GM19023 (cell line): ENCODE measurements around the gene FTO.
"Not testable (repeated sequence)": the region's sequence is repeated elsewhere in the genome, so short reads cannot be mapped to it uniquely, and the experiment has no call there.

Experiments
- ATAC-seq: cut with Tn5 transposase; IDR thresholded peaks from one replicate; pipeline ENCODE4 v1.9.1; 2021; ENCODE audit warnings: mild to moderate bottlenecking, moderate library complexity; ENCODE audit not compliant: unreplicated experiment

Gene FTO

DNA sequence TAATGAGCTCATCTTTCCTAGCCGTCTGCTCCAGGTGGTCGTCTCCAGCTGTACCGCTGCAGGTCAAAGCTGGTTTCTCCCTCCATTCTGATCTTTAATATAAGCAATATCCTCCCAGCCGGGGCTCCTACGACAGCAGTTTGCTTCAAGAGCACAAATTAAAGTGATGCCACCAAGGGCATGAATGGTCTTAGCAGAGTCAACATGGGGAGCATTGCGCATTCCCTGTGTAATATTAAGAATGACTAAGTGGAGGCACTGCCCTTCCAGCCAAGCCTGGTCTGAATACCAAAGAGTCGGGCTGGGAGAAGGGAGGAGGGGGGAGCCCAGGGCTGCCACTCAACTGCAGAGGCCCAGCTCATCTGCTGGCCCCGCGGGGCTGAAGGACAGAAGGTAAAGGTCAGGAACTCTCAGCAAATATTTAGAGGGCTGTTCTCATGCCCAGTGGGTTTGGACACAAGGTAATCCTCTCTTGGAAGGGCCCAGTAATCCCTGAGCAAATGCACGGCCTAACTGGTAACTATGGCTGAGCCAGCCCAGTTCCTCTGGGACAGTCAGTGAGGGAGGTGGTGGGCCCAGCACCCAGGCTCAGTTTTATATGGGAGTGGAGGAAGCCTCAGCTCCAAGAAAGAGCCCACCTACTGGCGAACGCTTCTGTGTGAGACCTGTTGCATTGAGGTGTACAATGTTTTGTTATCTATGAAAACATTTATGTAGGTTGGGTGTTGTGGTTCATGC, 461.4 kb downstream of the FTO start:
- no peak for ATAC-seq

DNA sequence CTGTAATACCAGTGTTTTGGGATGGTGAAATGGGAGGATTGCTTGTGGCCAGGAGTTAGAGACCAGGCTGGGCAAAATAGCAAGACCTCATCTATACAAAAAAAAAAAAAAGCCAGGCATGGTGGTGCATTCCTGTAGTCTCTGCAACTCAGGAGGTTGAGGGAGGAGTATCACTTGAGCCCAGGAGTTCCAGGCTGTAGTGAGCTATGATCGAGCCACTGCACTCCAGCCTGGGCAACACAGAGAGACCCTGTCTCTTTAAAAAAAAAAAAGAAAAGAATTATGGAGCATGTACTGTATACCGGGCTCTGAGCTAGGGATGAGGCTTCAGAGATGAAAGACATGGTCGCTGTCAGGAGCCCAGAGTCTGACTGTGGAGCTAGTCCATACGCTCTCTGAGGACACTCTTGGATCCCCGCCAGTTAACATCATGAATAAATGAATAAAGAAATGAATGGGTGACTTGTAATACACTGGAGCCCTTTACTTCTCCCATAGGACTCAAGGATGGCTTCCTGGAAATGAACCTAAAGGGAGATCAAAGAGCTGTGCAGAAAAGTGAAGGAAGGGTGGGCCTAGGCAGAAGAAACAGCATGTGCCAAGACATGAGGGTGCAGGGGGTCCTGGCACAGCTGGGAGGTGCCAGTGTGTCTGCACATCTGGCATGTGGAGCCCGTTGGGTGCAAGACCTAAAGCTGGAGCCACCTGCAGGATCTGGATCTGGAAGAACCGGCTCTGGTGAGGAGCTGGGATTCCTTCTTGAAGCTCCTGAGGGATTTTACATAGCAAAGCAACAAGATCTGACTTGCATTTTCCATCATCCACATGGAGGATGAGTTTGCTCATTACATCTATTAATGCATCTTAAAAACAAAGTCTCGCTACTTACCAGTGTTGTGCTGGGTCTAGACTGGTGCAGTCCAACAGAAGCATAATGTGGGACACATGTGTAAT, 462.2 kb downstream of the FTO start:
- no peak for ATAC-seq

DNA sequence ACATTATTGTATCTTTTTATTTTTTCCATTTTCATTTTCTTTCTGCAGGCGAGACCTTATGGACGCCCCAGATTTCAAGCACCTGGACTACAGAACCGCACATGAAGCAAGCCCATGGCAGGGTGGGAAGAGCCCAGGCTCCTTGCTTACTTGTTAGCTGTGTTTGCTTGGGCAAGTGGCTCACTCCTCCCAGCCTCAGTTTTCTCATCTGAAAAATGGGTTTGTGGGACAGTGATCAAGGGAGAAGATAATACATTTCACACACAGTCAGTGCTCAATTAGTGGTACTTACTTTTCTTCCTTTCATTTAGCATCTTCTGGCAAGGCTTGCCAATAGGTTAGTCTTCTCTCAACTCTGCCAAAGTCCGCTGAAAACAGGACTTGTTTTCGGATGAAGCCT, 465.2 kb downstream of the FTO start:
- no peak for ATAC-seq

DNA sequence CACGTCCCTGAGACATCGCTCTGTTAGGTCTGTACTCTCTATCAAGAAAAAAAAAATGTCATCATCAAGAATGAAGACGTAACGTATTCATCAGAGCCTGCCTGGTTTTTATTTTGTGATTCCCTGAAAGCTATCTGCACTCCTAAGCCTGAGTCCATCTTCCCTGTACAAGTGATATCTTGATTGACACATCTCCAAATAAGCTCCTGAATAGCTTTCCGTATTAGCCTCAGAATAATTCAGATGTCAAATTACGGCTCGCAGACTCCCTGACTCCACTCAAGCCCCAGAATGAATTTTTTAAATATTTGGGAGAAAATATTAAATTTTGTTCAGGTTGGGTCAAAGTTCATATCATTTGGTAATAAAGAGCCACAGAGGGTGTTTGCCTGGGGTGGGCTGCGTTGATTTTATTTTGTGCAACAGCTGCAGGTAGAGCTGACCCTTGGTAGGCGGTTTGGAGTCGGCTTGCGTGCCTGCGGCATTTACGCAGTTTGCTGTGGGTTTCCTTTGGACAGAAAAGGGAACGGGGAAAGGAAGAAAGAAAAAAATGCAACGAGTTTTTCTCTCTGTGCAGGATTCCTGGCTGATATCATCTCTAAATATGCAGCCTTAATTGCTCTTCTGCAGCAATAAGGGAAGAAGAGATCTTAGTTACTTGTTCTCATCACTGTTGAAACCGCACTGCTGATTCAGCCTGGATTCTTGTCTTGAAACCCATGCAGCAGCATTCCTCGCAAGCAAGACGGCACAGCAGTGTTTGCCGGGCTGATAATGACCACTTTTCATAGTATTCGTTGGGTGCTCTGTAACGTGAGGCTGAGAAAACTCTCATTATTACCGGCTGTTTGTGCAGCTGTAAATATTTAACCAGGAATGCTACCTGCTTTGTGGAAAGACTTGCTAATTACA, 467.9 kb downstream of the FTO start:
- ATAC-seq, result no peak

DNA sequence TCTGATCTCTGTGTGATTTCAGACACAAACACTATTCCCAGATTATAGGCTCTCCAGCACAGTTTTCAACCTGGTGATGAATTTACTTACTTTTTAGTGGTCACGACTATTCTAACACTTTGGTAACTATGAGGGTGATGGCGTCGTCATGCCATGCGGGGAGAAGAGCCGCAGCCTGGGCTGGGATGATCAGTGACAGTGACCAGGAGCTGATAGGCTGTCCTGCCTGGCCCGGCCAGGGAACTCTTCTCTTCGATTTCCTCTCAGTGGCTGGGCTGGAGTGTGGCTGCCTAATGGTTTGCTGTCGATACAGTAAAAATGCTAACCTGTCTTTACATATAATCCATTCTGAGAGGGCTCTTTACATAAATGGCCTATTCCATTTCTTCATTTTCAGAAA, 469.5 kb downstream of the FTO start:
- no peak for ATAC-seq

DNA sequence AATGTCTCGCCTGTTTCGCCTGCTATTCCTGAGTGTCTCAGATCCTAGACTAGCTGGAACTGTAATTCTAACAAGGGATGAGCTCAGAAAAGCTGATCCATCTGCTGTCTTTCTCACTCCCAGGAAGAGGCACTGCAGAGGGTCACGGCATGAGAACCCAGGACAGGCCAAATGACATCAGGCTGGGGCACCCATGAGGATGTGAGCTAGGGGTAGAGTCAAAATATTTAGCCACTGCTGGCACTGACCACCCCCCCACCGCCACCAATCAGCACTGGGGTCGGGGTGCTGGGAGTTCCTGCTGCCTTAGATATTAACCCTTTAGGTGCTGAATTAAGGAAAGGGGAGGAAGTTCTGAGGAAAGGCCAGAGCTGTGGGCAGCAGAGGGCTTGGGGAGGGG, 470.2 kb downstream of the FTO start:
- no peak for ATAC-seq

DNA sequence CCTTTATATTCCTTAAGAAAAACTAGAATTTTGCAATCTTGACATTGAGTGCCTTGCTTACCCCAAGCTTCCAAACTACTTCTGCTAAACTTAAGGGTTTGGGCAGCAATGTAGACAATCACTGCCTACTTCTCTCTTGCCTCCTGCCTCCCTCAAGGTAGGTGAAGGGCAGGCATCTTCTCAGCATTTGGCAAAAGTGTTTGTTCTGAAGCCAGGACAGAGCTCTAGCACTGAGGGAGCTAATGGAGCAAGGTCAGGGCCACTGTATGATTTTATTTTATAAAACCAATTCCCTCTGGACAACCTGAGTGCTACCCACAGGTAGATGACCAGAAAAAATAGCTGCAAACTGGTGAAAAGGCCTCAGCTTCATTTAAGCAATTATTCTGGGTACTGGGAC, 470.8 kb downstream of the FTO start:
- ATAC-seq, result no peak

DNA sequence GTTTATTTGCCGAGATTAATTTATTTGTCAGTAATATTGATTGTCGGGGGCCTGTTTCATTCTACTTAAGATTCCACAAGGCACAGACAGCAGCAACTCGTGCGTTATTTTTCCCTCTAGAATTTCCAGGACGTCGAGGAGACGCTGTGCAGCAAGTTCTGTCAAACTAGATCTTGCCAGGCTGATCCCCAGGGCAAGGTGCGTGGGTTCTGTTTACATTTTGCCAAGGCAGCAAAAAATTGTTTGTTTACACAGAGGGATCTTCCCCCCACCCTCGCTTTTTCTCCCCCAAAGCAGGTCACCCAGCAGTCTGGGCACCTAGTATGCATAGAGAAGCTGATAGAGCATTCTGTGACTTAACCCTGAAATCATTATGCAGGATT, 471.2 kb downstream of the FTO start:
- no peak for ATAC-seq

DNA sequence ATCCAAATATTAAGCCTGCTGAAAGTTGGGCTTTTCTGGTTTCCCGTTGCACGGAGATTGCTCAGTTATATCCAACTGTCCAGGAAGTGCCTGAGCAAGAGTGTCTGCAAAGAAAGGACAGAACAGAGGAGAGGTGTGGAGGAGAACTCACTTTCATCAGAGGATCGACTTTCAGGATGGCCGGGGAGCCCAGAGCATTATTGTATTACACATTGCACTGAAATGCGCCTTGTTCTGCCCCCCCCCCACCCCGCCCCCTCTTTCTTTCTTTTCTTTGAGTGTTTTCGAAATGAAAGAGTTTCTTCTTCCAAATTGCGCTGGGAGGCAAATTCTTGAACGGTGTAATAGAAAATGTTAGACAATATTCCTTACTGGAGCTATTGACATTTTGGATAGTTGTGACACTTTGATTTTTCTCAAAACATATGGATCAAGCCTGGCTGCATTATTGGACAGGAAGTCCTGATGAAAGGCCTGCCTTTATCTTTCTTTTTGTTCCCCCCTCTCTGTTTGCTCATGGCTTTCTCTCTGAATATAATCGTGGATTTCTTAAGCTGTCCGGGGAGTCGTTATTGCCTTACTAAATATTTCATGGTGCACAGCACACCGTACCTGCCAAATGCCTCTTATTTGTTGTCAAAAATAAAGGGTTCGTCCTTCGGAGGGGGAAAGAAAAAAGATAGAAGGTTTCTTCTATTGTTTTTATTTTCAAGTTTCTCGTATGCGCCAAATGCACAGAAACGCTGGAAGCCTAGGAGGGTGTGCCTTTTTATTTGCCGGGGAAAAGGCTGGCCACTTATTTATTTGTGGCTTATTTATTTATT, 471.8 kb downstream of the FTO start:
- no peak for ATAC-seq

DNA sequence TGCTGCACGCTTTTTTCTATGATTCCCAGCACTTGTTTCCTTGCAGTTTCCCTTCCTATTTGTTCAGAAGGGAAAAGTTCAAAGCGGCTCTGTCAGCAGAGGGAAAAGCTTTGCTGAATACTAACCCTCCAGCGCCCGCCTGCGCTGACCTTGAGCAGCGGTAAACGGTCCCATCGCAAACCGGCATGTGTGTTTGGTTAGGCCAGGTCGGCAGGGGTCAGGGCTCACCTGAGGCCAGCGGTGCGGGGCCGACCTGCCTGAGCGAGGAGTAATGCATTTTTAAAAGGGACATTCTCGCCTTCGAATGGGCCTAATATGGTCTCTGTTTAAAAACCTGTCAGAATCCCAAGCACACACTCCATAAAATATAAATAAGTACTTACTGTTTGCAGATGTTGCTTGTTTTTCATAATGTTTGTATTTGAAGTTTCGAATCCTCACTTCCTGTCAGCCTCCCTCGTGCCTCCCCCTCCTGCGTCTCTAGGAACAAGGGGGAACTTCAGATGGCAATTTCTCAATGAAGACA, 472.5 kb downstream of the FTO start:
- no peak for ATAC-seq

DNA sequence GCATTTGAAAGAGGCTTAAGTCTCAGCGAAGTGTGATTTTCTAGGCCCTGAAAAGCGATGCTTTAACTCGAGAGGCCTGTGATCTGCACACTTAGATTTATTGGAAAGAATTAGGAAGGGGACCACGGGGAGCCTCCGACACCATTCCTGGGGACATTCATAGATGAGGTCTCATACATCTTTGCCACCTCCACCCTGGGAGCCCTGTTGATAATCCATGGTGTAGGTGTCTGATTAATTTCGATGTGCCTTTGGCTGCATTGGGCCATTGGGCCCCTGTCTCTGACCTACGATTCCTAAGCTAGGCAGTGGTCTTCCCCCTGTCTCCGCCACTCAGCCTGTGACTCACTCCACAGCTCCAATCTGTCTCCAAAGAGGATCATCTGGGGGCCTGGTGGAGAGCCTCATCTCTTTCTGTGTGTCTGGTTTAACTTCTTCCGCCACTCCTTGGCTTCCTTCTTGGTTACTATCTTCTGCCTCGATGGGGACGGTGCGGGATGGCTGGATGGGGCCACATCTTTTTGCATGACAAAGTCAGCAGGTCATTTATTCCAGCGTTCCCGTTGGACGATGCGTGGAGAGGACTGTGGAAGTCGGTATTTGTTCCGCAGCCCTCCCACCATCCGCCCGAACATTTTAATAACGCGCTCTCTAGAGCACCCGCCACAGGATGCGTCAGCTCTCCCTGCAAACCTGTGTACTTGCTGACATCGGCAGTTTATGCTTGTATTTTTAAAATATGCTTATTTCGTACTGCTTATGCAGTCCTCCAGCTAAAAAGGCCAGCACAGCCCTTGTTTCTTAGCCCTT, 473.3 kb downstream of the FTO start:
- ATAC-seq, result no peak

DNA sequence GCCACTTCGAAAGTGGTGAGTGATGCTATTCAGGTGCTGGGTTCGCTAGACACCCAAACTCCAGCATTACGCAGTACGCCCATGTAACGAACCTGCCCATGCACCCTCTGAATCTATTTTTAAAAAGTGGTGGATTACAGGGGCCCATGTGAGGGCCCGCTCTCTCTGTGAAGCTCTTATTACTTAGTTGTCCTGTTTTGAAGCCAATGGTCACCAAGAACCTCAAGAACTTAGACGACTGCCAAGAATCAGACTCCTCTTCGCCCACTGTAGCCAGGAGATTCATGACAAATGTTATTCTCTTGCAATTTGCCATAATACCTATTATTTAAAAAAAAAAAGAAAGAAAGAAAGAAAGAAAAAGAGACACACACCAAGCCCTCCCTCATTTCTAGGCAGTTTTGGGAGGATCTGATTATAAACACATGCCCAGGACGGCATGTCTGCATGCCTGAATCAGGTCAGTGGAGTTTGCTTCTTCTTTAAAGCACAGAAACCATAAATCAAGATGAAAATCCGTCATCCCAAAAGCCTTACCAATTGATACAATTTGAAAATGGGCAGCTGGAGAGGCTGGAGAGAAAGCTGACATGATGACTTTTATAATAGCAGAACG, 474.0 kb downstream of the FTO start:
- ATAC-seq, result no peak

DNA sequence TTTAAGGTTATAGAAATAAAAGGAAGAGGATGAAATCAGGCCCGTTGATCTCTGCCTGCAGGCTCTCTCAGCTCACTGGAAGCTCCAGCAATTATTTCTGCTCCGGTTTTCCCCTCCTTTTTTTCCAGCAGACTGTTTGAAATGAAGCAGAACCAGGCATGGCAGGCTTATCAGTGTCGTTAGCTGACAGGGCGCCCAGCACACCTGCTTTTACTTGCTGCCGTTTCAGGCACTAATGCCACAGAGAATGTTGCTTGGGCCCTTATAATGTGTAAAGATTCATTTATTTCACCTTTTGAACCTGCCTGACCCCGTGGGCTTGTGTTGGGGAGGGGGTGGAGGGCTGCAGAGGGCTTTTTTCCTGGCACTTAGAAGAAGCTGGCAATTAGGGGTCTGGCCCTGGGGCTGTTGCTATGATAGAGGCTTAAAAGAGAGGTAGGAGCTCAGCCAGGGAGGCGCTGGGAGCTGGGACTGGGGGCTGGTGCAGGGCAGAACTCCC, 474.6 kb downstream of the FTO start:
- no peak for ATAC-seq

DNA sequence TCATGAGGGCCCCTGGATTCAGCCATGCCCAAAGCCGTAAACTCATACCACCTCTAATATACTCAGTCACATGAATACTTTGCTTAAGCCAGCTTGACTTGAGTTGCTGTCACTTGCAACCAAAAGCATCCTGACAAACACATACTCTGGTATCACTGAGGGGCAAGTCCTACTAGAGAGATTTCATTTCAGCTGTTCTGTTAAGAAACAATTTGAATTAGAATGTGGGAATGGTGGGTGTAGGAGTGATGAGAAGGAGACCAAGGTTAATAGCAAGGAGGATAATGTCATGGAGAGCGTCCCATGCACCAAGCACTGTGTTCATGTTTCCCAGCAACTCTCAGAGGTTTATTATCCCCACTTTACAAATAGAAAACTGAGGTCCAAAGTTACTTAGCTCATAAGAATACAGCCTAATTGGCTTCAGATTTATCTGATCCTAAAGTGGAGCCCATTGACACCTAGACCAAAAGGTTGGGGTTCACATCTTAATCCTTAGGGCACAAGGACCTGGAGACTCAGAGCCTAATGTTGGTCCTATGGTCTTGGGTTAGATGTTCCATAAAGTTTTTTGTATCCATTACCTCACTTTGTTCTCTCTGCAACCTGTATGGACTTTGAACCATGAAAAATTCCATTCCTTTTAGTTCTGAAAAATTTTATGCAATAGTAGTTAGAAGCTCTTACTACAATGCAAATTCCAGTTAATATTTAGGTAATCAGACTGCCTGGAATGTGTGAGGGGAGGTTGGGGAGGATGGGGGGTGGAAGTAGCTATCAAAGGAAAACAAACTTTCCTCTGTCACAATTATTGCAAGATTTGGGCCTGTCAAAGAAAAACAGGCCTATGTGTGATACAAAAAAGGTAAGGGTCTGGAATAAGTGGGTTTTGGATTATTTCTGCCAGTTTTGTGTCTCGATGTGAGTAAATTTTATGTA, 476.7 kb downstream of the FTO start:
- no peak for ATAC-seq

DNA sequence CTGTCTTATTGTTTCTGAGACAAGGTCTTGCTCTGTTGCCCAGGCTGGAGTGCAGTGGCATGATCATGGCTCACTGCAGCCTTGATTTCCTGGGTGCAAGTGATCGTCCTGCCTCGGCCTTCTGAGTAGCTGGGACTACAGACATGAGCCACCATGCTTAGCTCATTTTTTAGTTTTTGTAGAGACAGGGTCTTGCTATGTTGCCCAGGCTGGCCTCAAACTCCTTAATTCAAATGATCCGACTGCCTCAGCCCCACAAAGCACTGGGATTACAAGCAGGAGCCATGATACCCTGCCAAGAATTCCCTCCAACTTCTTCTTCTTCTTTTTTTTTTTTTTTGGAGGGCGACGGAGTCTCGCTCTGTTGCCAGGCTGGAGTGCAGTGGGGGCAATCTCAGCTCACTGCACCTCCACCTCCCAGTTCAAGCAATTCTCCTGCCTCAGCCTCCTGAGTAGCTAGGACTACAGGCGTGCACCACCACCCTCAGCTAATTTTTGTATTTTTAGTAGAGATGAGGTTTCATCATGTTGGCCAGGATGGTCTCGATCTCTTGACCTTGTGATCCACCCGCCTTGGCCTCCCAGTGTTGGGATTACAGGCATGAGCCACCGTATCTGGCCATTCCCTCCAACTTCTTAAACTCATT, 477.9 kb downstream of the FTO start:
- ATAC-seq, result not testable (repeated sequence)

DNA sequence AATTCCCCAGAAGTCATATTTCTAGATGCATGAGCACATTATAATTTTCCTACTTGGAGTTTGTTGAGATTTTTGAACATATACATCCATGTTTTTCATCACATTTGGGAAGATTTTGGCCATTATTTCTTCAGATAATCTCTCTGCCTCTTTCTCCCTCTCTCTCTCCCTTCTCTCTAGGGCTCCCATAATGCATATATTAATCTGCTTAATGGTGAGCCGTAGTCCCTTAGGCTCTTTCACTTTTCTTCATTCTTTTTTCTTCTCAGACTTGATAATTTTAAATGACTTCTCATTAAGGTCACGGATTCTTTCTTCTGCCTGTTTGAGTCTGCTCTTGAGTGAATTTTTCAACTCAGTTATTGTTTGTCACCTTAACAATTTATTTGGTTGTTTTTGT, 481.1 kb downstream of the FTO start:
- ATAC-seq, result no peak

DNA sequence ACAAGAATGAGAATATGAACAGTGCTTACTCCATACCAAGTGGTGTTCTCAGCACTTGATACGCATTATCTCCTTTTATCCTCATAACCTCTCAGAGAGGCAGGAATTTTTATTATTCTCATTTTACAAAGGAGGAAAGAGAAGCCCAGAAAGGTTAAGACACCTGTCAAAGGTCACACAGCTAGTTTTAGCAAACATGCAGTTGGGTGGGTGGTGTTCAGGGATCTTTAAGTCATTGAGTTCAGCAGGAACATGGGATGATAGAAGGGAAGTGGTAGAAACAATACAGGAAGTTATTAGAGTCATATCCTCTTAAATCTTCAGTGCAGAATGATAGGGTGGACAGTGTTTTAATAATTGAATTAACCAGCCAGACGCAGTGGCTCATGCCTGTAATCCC, 487.2 kb downstream of the FTO start:
- no peak for ATAC-seq
